Neural progenitor cell (in vitro differentiated cells): ENCODE measurements around the gene OTOGL. TPM values are rescaled to one million over a fixed set of nuclear protein-coding genes. Genes with fewer than 3 reads are reported as not detected.

Experiments used
- DNase-seq: peaks from one replicate; pipeline ENCODE4 v3.0.0-alpha.2; 2016; ENCODE audit warnings: low spot score
- H2AFZ ChIP-seq: fragments of 200-600 bp; sonication (generic); replicated peaks from 2 replicates; pipeline ENCODE4 v1.6.1; 2016; ENCODE audit warnings: antibody characterized with exemption
- H3F3A ChIP-seq: fragments of 200-600 bp; sonication (generic); 2 replicates; pipeline ENCODE4 v1.6.1; 2016; ENCODE audit warnings: antibody characterized with exemption, low read depth
- H3K27ac ChIP-seq: fragments of 200-600 bp; sonication (generic); 2 replicates; pipeline ENCODE4 v1.5.1; 2016; ENCODE audit warnings: mild to moderate bottlenecking
- H3K27me3 ChIP-seq: fragments of 200-600 bp; sonication (generic); 2 replicates; pipeline ENCODE4 v1.6.1; 2016; ENCODE audit warnings: mild to moderate bottlenecking, moderate library complexity
- H3K36me3 ChIP-seq: fragments of 200-600 bp; sonication (generic); 2 replicates; pipeline ENCODE4 v1.5.1; 2016
- H3K4me1 ChIP-seq: fragments of 200-600 bp; sonication (generic); 2 replicates; pipeline ENCODE4 v1.6.1; 2016; ENCODE audit warnings: mixed run types
- H3K4me2 ChIP-seq: fragments of 200-600 bp; sonication (generic); 2 replicates; pipeline ENCODE4 v1.6.1; 2016
- H3K4me3 ChIP-seq: fragments of 200-600 bp; sonication (generic); 2 replicates; pipeline ENCODE4 v1.5.1; 2016
- H3K79me2 ChIP-seq: fragments of 200-600 bp; sonication (generic); 2 replicates; pipeline ENCODE4 v1.6.1; 2016; ENCODE audit warnings: low read depth
- H3K9ac ChIP-seq: fragments of 200-600 bp; sonication (generic); 2 replicates; pipeline ENCODE4 v1.6.1; 2016
- H3K9me3 ChIP-seq: fragments of 200-600 bp; sonication (generic); 2 replicates; pipeline ENCODE4 v1.5.1; 2016; ENCODE audit warnings: low read depth
- H4K20me1 ChIP-seq: fragments of 200-600 bp; sonication (generic); 2 replicates; pipeline ENCODE4 v1.6.1; 2016; ENCODE audit warnings: low read depth
- H3K27ac Mint-ChIP-seq: 3 replicates; pipeline ENCODE4 v1.8.0; 2021; ENCODE audit warnings: mixed read lengths
- H3K27me3 Mint-ChIP-seq: 2 replicates; pipeline ENCODE4 v1.8.0; 2022; ENCODE audit warnings: low read depth, mild to moderate bottlenecking, inconsistent platforms, moderate library complexity, mixed read lengths; ENCODE audit not compliant: insufficient read depth
- H3K36me3 Mint-ChIP-seq: 3 replicates; pipeline ENCODE4 v1.8.0; 2021; ENCODE audit warnings: mixed read lengths
- H3K4me1 Mint-ChIP-seq: 3 replicates; pipeline ENCODE4 v1.8.0; 2021; ENCODE audit warnings: mixed read lengths
- H3K4me3 Mint-ChIP-seq: 3 replicates; pipeline ENCODE4 v1.8.0; 2021; ENCODE audit warnings: mild to moderate bottlenecking, moderate library complexity, mixed read lengths
- H3K9me3 Mint-ChIP-seq: 3 replicates; pipeline ENCODE4 v1.8.0; 2020; ENCODE audit warnings: mixed read lengths
- EZH2 ChIP-seq: fragments of 200-600 bp; sonication (generic); IDR thresholded peaks from 2 replicates; pipeline ENCODE4 v1.6.1; 2017; ENCODE audit warnings: antibody characterized with exemption, mild to moderate bottlenecking, moderate library complexity
- EZH2phosphoT487 ChIP-seq: fragments of 200-600 bp; sonication (generic); IDR thresholded peaks from 2 replicates; pipeline ENCODE4 v1.6.1; 2017; ENCODE audit warnings: antibody characterized with exemption
- total RNA-seq: library from RNA; depleted of rRNA; stranded (reverse); fragments of >200 nt; gene quantifications from 2 replicates; pipeline ENCODE4 v1.2.3, GENCODE V29; 2015; ENCODE audit warnings: low replicate concordance
- TF ChIP-seq, protein P1 (sequence below): fragments of 200-600 bp; sonication (generic); IDR thresholded peaks from 2 replicates; pipeline ENCODE4 v1.5.1; 2017; ENCODE audit warnings: antibody characterized with exemption, mild to moderate bottlenecking

OTOGL gene
- total RNA-seq, 1 donor from 2014 or later, result 0.13 TPM

GRCh38 chr12:80401191-80401590, 301.9 kb downstream of the OTOGL start:
- no peaks in the 10 kb centered on the region for H3K36me3 ChIP-seq
- H3K27ac Mint-ChIP-seq, result no peak overlapping the region
- no peaks in the 10 kb centered on the region for H3K9me3 Mint-ChIP-seq
- no peaks in the 10 kb centered on the region for H3K27me3 ChIP-seq
- H3K4me1 ChIP-seq, result no peaks in the 10 kb centered on the region
- H3K27me3 Mint-ChIP-seq, result no peaks in the 10 kb centered on the region
- no peak overlapping the region for H3K4me3 Mint-ChIP-seq
- peaks cover 2% of the 10 kb centered on the region for H3K4me1 Mint-ChIP-seq
- TF ChIP-seq, protein P1, sequence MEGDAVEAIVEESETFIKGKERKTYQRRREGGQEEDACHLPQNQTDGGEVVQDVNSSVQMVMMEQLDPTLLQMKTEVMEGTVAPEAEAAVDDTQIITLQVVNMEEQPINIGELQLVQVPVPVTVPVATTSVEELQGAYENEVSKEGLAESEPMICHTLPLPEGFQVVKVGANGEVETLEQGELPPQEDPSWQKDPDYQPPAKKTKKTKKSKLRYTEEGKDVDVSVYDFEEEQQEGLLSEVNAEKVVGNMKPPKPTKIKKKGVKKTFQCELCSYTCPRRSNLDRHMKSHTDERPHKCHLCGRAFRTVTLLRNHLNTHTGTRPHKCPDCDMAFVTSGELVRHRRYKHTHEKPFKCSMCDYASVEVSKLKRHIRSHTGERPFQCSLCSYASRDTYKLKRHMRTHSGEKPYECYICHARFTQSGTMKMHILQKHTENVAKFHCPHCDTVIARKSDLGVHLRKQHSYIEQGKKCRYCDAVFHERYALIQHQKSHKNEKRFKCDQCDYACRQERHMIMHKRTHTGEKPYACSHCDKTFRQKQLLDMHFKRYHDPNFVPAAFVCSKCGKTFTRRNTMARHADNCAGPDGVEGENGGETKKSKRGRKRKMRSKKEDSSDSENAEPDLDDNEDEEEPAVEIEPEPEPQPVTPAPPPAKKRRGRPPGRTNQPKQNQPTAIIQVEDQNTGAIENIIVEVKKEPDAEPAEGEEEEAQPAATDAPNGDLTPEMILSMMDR, result no peak
- TF ChIP-seq EZH2phosphoT487, result no peak
- H3K9me3 ChIP-seq, result no peaks in the 10 kb centered on the region
- H3K4me3 ChIP-seq, result no peak overlapping the region
- no peaks in the 10 kb centered on the region for H4K20me1 ChIP-seq
- H3K4me2 ChIP-seq, result no peak overlapping the region
- no peaks in the 10 kb centered on the region for H3K79me2 ChIP-seq
- H3F3A ChIP-seq, result no peaks in the 10 kb centered on the region
- H2AFZ ChIP-seq, result peak overlapping the region; percentile 80
- H3K27ac ChIP-seq, result no peak overlapping the region
- H3K36me3 Mint-ChIP-seq, result no peaks in the 10 kb centered on the region
- no peak for DNase-seq
- no peak overlapping the region for H3K9ac ChIP-seq

- no peaks in the 10 kb centered on the region for H3F3A ChIP-seq
- H3K9me3 Mint-ChIP-seq, result no peaks in the 10 kb centered on the region
Measured at GRCh38 chr12:80404629-80405028, 305.3 kb downstream of the OTOGL start.

GRCh38 chr12:80406253-80406652, 306.9 kb downstream of the OTOGL start:
- H3K4me1 ChIP-seq, result no peaks in the 10 kb centered on the region
- no peaks in the 10 kb centered on the region for H3K9me3 Mint-ChIP-seq
- no peak overlapping the region for H3K27ac Mint-ChIP-seq
- no peaks in the 10 kb centered on the region for H3K27me3 Mint-ChIP-seq
- H3F3A ChIP-seq, result no peaks in the 10 kb centered on the region
- H3K4me3 ChIP-seq, result no peak overlapping the region
- no peaks in the 10 kb centered on the region for H3K36me3 ChIP-seq
- H3K27me3 ChIP-seq, result no peaks in the 10 kb centered on the region
- H3K4me3 Mint-ChIP-seq, result no peak overlapping the region
- no peaks in the 10 kb centered on the region for H4K20me1 ChIP-seq
- DNase-seq, result no peak
- no peak overlapping the region for H3K4me2 ChIP-seq
- no peaks in the 10 kb centered on the region for H3K79me2 ChIP-seq
- H2AFZ ChIP-seq, result no peak overlapping the region
- no peaks in the 10 kb centered on the region for H3K36me3 Mint-ChIP-seq
- H3K9me3 ChIP-seq, result no peaks in the 10 kb centered on the region
- no peak overlapping the region for H3K27ac ChIP-seq
- H3K9ac ChIP-seq, result no peak overlapping the region
- TF ChIP-seq EZH2 (no peak), EZH2phosphoT487 (no peak)
- TF ChIP-seq, protein P1, result no peak
- no peaks in the 10 kb centered on the region for H3K4me1 Mint-ChIP-seq

More at GRCh38 chr12:80404629-80405028, 305.3 kb downstream of the OTOGL start:
- no peak overlapping the region for H2AFZ ChIP-seq
- no peak overlapping the region for H3K4me2 ChIP-seq
- no peak overlapping the region for H3K9ac ChIP-seq
- no peaks in the 10 kb centered on the region for H3K36me3 Mint-ChIP-seq
- H3K27me3 ChIP-seq, result no peaks in the 10 kb centered on the region
- no peak overlapping the region for H3K4me3 Mint-ChIP-seq
- H3K79me2 ChIP-seq, result no peaks in the 10 kb centered on the region
- H3K4me3 ChIP-seq, result no peak overlapping the region
- no peak overlapping the region for H3K27ac ChIP-seq
- peaks cover 2% of the 10 kb centered on the region for H3K4me1 Mint-ChIP-seq
- no peak for DNase-seq
- H3K4me1 ChIP-seq, result no peaks in the 10 kb centered on the region
- no peak for TF ChIP-seq EZH2phosphoT487
- TF ChIP-seq, protein P1, result no peak
- TF ChIP-seq EZH2, result no peak
- H3K27ac Mint-ChIP-seq, result no peak overlapping the region
- no peaks in the 10 kb centered on the region for H4K20me1 ChIP-seq
- no peaks in the 10 kb centered on the region for H3K36me3 ChIP-seq
- no peaks in the 10 kb centered on the region for H3K9me3 ChIP-seq
- no peaks in the 10 kb centered on the region for H3K27me3 Mint-ChIP-seq
